CD4-positive, alpha-beta T cell (primary cell): ENCODE measurements around the gene ZNF284. TPM values are rescaled to one million over a fixed set of nuclear protein-coding genes. Genes with fewer than 3 reads are reported as not detected.

Source experiments
- ATAC-seq: fragments of 200-7000 bp; cut with Tn5 transposase; one replicate; pipeline ENCODE4 v1.10.0; 2022; ENCODE audit warnings: mild to moderate bottlenecking; ENCODE audit not compliant: poor library complexity
- CTCF ChIA-PET: fragments of 350-600 bp; sonication (Branson Sonifier 250); formaldehyde crosslinking; loops from one replicate; lab custom pipeline; 2021; ENCODE audit warnings: antibody characterized with exemption, inconsistent platforms; lab: Charles Lee
- POLR2A ChIA-PET: fragments of 350-600 bp; sonication (Branson Sonifier 250); formaldehyde crosslinking; loops from one replicate; lab custom pipeline; 2021; ENCODE audit warnings: antibody characterized with exemption, inconsistent platforms; lab: Charles Lee
- DNase-seq, 14 experiments: peaks; one replicate each; pipeline ENCODE4 v3.0.0-alpha.2; 2013 to 2020; ENCODE audit warnings: mixed read lengths in 2 of 14
- H3K27ac ChIP-seq, 2 donors: one replicate each; pipeline versions ENCODE4 v1.5.1 to v1.7.0; 2013; ENCODE audit warnings: low read length in 2 of 2, low read depth in 1 of 2, mild to moderate bottlenecking in 1 of 2
- H3K27me3 ChIP-seq, 2 experiments: 1 replicate in 1 of 2; 2 replicates in 1 of 2; pipeline versions ENCODE4 v1.6.1 to v1.7.0; 2013; ENCODE audit warnings: low read length in 2 of 2, control low read depth in 1 of 2, mild to moderate bottlenecking in 1 of 2, moderate library complexity in 1 of 2; ENCODE audit not compliant: insufficient read depth in 2 of 2, control insufficient read depth in 1 of 2
- H3K36me3 ChIP-seq: one replicate; pipeline ENCODE4 v1.6.1; 2013; ENCODE audit warnings: low read length, control low read depth; ENCODE audit not compliant: insufficient read depth
- H3K4me1 ChIP-seq: one replicate; pipeline ENCODE4 v1.6.1; 2013; ENCODE audit warnings: low read length, control low read depth; ENCODE audit not compliant: insufficient read depth
- H3K4me3 ChIP-seq: one replicate; pipeline ENCODE4 v1.5.1; 2013; ENCODE audit warnings: mild to moderate bottlenecking, low read length, moderate library complexity
- H3K9me3 ChIP-seq, 2 experiments: 1 replicate in 1 of 2; 2 replicates in 1 of 2; pipeline versions ENCODE4 v1.6.1 to v1.7.0; 2013; ENCODE audit warnings: low read length in 2 of 2, mild to moderate bottlenecking in 2 of 2, control low read depth in 1 of 2, moderate library complexity in 1 of 2; ENCODE audit not compliant: control insufficient read depth in 1 of 2, insufficient read depth in 1 of 2
- H3K27ac Mint-ChIP-seq: one replicate; pipeline ENCODE4 v1.8.0; 2020; ENCODE audit warnings: mixed read lengths
- H3K27me3 Mint-ChIP-seq: one replicate; pipeline ENCODE4 v1.8.0; 2021; ENCODE audit warnings: mixed read lengths
- H3K36me3 Mint-ChIP-seq: one replicate; pipeline ENCODE4 v1.8.0; 2021; ENCODE audit warnings: low read depth, mixed read lengths
- H3K4me1 Mint-ChIP-seq: one replicate; pipeline ENCODE4 v1.8.0; 2021; ENCODE audit warnings: low read depth, mixed read lengths
- H3K4me3 Mint-ChIP-seq: one replicate; pipeline ENCODE4 v1.8.0; 2020; ENCODE audit warnings: mild to moderate bottlenecking, mixed read lengths
- H3K9me3 Mint-ChIP-seq: one replicate; pipeline ENCODE4 v1.8.0; 2020; ENCODE audit warnings: mixed read lengths
- intact Hi-C, 2 experiments: fragments of 100-400 bp; cut with DNase I in 1 of 2; cut with micrococcal nuclease in 1 of 2; formaldehyde crosslinking; loops; one replicate each; pipeline versions ENCODE4 v1.15.1 to v1.9.0; 2023 to 2025; cut with DNase I, micrococcal nuclease
- total RNA-seq, 174 experiments: library from RNA in 2 of 174; stranded (reverse) in 2 of 174; gene quantifications; one replicate each; pipeline ENCODE4 v1.2.3 and lab custom pipeline; 2021 to 2026
- TF ChIP-seq, protein P1 (sequence below): fragments of 200-600 bp; IDR thresholded peaks from one replicate; pipeline ENCODE4 v1.8.0; 2022; ENCODE audit warnings: antibody characterized with exemption, mild to moderate bottlenecking

The ZNF284 gene
- total RNA-seq, 2 experiments from 2014 or later: 0.92 to 1.2 TPM

DNA sequence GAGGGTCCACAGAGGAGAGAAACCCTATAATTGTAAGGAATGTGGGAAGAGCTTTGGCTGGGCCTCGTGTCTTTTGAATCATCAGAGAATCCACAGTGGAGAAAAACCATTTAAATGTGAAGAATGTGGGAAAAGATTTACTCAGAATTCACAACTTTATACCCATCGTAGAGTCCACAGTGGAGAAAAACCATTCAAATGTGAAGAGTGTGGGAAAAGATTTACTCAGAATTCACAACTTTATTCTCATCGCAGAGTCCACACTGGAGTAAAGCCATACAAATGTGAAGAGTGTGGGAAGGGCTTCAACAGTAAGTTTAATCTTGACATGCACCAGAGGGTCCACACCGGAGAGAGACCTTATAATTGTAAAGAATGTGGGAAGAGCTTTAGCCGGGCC lies 60.0 kb downstream of the ZNF284 start:
- Mint-ChIP-seq H3K36me3 (peaks cover 6% of the 10 kb centered on the region), H3K27ac (no peak overlapping the region), H3K27me3 (no peaks in the 10 kb centered on the region), H3K4me1 (no peaks in the 10 kb centered on the region), H3K4me3 (no peak overlapping the region), H3K9me3 (peaks cover 6% of the 10 kb centered on the region)
- TF ChIP-seq, protein P1, sequence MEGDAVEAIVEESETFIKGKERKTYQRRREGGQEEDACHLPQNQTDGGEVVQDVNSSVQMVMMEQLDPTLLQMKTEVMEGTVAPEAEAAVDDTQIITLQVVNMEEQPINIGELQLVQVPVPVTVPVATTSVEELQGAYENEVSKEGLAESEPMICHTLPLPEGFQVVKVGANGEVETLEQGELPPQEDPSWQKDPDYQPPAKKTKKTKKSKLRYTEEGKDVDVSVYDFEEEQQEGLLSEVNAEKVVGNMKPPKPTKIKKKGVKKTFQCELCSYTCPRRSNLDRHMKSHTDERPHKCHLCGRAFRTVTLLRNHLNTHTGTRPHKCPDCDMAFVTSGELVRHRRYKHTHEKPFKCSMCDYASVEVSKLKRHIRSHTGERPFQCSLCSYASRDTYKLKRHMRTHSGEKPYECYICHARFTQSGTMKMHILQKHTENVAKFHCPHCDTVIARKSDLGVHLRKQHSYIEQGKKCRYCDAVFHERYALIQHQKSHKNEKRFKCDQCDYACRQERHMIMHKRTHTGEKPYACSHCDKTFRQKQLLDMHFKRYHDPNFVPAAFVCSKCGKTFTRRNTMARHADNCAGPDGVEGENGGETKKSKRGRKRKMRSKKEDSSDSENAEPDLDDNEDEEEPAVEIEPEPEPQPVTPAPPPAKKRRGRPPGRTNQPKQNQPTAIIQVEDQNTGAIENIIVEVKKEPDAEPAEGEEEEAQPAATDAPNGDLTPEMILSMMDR: no peak
- intact Hi-C loops: no loop called here
- Histone ChIP-seq H3K36me3 (peaks cover 37% of the 10 kb centered on the region), H3K9me3 (peaks cover 20 to 68% of the 10 kb centered on the region in 2 experiments), H3K4me1 (no peaks in the 10 kb centered on the region), H3K4me3 (no peak overlapping the region), H3K27me3 (no peaks in the 10 kb centered on the region), H3K27ac (no peak overlapping the region)
- ChIA-PET POLR2A (no interaction called here), CTCF (no interaction called here)
- DNase-seq: no peak
- ATAC-seq: no peak

Other genes starting within 250 kb of the ZNF284 start
- gene ZNF283, start 244.8 kb upstream of the ZNF284 start, total RNA-seq: 1 to 10 TPM; 2.3 to 3.7 TPM
- gene ZNF404, start 188.2 kb upstream of the ZNF284 start, total RNA-seq: under 1 TPM; 0.58 to 0.64 TPM
- 1 to 10 TPM; 4.0 to 4.6 TPM for gene ZNF45, start 136.9 kb upstream of the ZNF284 start, total RNA-seq
- gene ZNF221, start 120.9 kb upstream of the ZNF284 start, total RNA-seq: under 1 TPM; 0.34 to 0.41 TPM
- gene ZNF155, start 88.0 kb upstream of the ZNF284 start, total RNA-seq: 1 to 10 TPM; 3.5 to 4.0 TPM
- gene ZNF230, start 69.2 kb upstream of the ZNF284 start, total RNA-seq: 1 to 10 TPM; 2.2 to 2.8 TPM
- 1 to 10 TPM; 4.5 to 5.8 TPM for gene ZNF222, start 46.8 kb upstream of the ZNF284 start, total RNA-seq
- 1 to 10 TPM in 1 of 2 experiments, under 1 TPM in 1; 0.67 to 1.1 TPM for gene ZNF223, start 20.1 kb upstream of the ZNF284 start, total RNA-seq
- 10 to 100 TPM; 21.3 to 23.9 TPM for gene ZNF224, start 22.2 kb downstream of the ZNF284 start, total RNA-seq
- under 1 TPM; 0.71 to 0.73 TPM for gene ZNF225, start 41.2 kb downstream of the ZNF284 start, total RNA-seq
- gene ZNF234, start 69.4 kb downstream of the ZNF284 start, total RNA-seq: 1 to 10 TPM; 1.4 to 1.6 TPM
- gene ZNF226, start 92.9 kb downstream of the ZNF284 start, total RNA-seq: 1 to 10 TPM; 7.9 to 9.1 TPM
- 10 to 100 TPM; 16.2 to 17.2 TPM for gene ZNF227, start 140.4 kb downstream of the ZNF284 start, total RNA-seq
- under 1 TPM in 1 of 2 experiments, not detected in 1; 0.47 TPM for gene ZNF233, start 187.7 kb downstream of the ZNF284 start, total RNA-seq
- gene ZNF235, start 232.9 kb downstream of the ZNF284 start, total RNA-seq: 1 to 10 TPM; 2.4 TPM